Left cardiac atrium (tissue), 4 donors: ENCODE results near the gene ZBTB16. TPM values are rescaled to one million over a fixed set of nuclear protein-coding genes. Genes with fewer than 3 reads are reported as not detected.

Experiments
- ATAC-seq, 2 donors: fragments of 200-7000 bp; cut with Tn5 transposase; one replicate each; pipeline ENCODE4 v1.9.1; 2020; ENCODE audit warnings: mild to moderate bottlenecking in 2 of 2, moderate library complexity in 2 of 2
- DNase-seq: peaks from one replicate; pipeline ENCODE4 v3.0.0-alpha.2; 2020
- intact Hi-C, 2 donors: fragments of 100-400 bp; cut with DNase I; formaldehyde crosslinking; loops; one replicate each; pipeline versions ENCODE4 v1.14.1 to v1.15.1; 2022 to 2023
- total RNA-seq, 2 donors: library from RNA; stranded (reverse); fragmentation: NEBNext Ultra II Directional; extraction: Animal tissue kit (Norgen Biotek cat#: 25700); gene quantifications; one replicate each; pipeline ENCODE4 v1.2.1, GENCODE V29; 2021
- donor health status: DM: no; HTN: yes; CAD: no.
- donor health status: DM: no; HTN: yes; CAD: no; lungs with severe emphysema.
- donor health status: DM: yes; HTN: yes; CAD: no.
- donor health status: Dilated cardiomyopathy.

ZBTB16 gene
- total RNA-seq, 2 donors from 2014 or later: 65.2 to 79.5 TPM

GRCh38 chr11:114180301-114181055 is 121.0 kb downstream of the ZBTB16 start:
- ATAC-seq: peak; percentile 65
- DNase-seq: no peak
- intact Hi-C loops: loop anchor here in 1 of 2 donors (2.0 to 5.0 kb wide), 3 partner anchors 77 to 144 kb away; partner anchors contain the start of gene ZBTB16

GRCh38 chr11:114181195-114181594 is 121.7 kb downstream of the ZBTB16 start:
- no peak for DNase-seq

GRCh38 chr11:114181752-114182151 is 122.2 kb downstream of the ZBTB16 start:
- no peak for DNase-seq
- no peak for ATAC-seq
- intact Hi-C loops: loop anchor here in 1 of 2 donors (2.0 to 5.0 kb wide), 3 partner anchors 76 to 145 kb away; partner anchors contain the start of gene ZBTB16

More at GRCh38 chr11:114181195-114181594, 121.7 kb downstream of the ZBTB16 start:
- intact Hi-C loops: loop anchor here in 1 of 2 donors (2.0 to 5.0 kb wide), 3 partner anchors 76 to 144 kb away; partner anchors contain the start of gene ZBTB16
- ATAC-seq: no peak

- intact Hi-C loops: loop anchor here in 1 of 2 donors (5.0 kb wide), 2 partner anchors 75 to 125 kb away; partner anchors contain the start of gene ZBTB16
- DNase-seq: no peak
- ATAC-seq: no peak
These were observed 123.0 kb downstream of the ZBTB16 start for GRCh38 chr11:114182471-114183043.

- no peak for DNase-seq
- intact Hi-C loops: loop anchor here in 1 of 2 donors (5.0 kb wide), 2 partner anchors 74 to 126 kb away; partner anchors contain the start of gene ZBTB16
- ATAC-seq: no peak
These were observed 123.6 kb downstream of the ZBTB16 start for GRCh38 chr11:114183044-114183511.

- no peak for DNase-seq
- ATAC-seq: no peak
- intact Hi-C loops: no loop called here
These were observed 125.9 kb downstream of the ZBTB16 start for GRCh38 chr11:114185436-114185835.

- intact Hi-C loops: no loop called here
- ATAC-seq (no peak), DNase-seq (no peak)
These were observed 127.7 kb downstream of the ZBTB16 start for GRCh38 chr11:114187173-114187572.

GRCh38 chr11:114188851-114189570 is 129.5 kb downstream of the ZBTB16 start:
- ATAC-seq (no peak), DNase-seq (no peak)
- intact Hi-C loops: no loop called here

GRCh38 chr11:114190630-114191029 is 131.1 kb downstream of the ZBTB16 start:
- intact Hi-C loops: no loop called here
- no peak for ATAC-seq
- no peak for DNase-seq

- ATAC-seq (no peak), DNase-seq (no peak)
- intact Hi-C loops: no loop called here
These were observed 132.4 kb downstream of the ZBTB16 start for GRCh38 chr11:114191893-114192292.

GRCh38 chr11:114192841-114193389 is 133.4 kb downstream of the ZBTB16 start:
- intact Hi-C loops: no loop called here
- DNase-seq (no peak), ATAC-seq (no peak)

GRCh38 chr11:114193730-114194679 is 134.5 kb downstream of the ZBTB16 start:
- DNase-seq (no peak), ATAC-seq (no peak)
- intact Hi-C loops: no loop called here

GRCh38 chr11:114194702-114195101 is 135.2 kb downstream of the ZBTB16 start:
- no peak for ATAC-seq
- intact Hi-C loops: no loop called here
- no peak for DNase-seq

GRCh38 chr11:114195151-114195550 is 135.6 kb downstream of the ZBTB16 start:
- ATAC-seq (no peak), DNase-seq (no peak)
- intact Hi-C loops: no loop called here

GRCh38 chr11:114195981-114196731 is 136.6 kb downstream of the ZBTB16 start:
- intact Hi-C loops: no loop called here
- ATAC-seq: peak in 1 of 2 donors; percentile 26

GRCh38 chr11:114196997-114197703 is 137.6 kb downstream of the ZBTB16 start:
- DNase-seq (no peak), ATAC-seq (no peak)
- intact Hi-C loops: no loop called here

More at GRCh38 chr11:114195981-114196731, 136.6 kb downstream of the ZBTB16 start:
- DNase-seq: no peak
